T-cell (primary cell): ENCODE measurements around the gene SDK1. TPM values are rescaled to one million over a fixed set of nuclear protein-coding genes. Genes with fewer than 3 reads are reported as not detected.

Source experiments
- ATAC-seq, 4 experiments: fragments of 200-7000 bp in 3 of 4; fragments of 150-1000 bp in 1 of 4; cut with Tn5 transposase; replicated peaks in 1 of 4; 1 replicate in 3 of 4; 2 replicates in 1 of 4; pipeline ENCODE4 v1.10.0; 2021; ENCODE audit warnings: moderate library complexity in 3 of 4, mild to moderate bottlenecking in 2 of 4, moderate number of reproducible peaks in 1 of 4
- CTCF ChIA-PET, 2 donors: fragments of 300-600 bp; sonication (Branson Sonifier 250); formaldehyde crosslinking; loops; one replicate each; lab custom pipeline; 2022; ENCODE audit warnings: antibody characterized with exemption in 2 of 2; lab: Charles Lee
- POLR2A ChIA-PET, 2 donors: fragments of 300-600 bp; sonication (Branson Sonifier 250); formaldehyde crosslinking; loops; one replicate each; lab custom pipeline; 2022; ENCODE audit warnings: antibody characterized with exemption in 2 of 2; lab: Charles Lee
- DNase-seq, 35 experiments: peaks; one replicate each; pipeline versions ENCODE4 v3.0.0 to v3.0.0-alpha.2; 2013 to 2023
- H3K27ac ChIP-seq: one replicate; pipeline ENCODE4 v1.5.1; 2013; ENCODE audit warnings: low read length
- H3K27me3 ChIP-seq, 2 experiments: replicated peaks in 1 of 2; 1 replicate in 1 of 2; 2 replicates in 1 of 2; pipeline versions ENCODE4 v1.6.1 to v1.7.0; 2013; ENCODE audit warnings: low read length in 1 of 2, mixed read lengths in 1 of 2; ENCODE audit not compliant: control insufficient read depth in 2 of 2, insufficient read depth in 2 of 2; ENCODE audit errors: extremely low read depth in 1 of 2
- H3K36me3 ChIP-seq, 2 donors: 1 replicate in 1 of 2; 2 replicates in 1 of 2; pipeline versions ENCODE4 v1.6.1 to v1.7.0; 2013; ENCODE audit warnings: low read length in 1 of 2; ENCODE audit not compliant: control insufficient read depth in 2 of 2, insufficient read depth in 1 of 2; ENCODE audit errors: extremely low read depth in 1 of 2
- H3K4me1 ChIP-seq, 2 experiments: 1 replicate in 1 of 2; 2 replicates in 1 of 2; pipeline versions ENCODE4 v1.6.1 to v1.7.0; 2013; ENCODE audit warnings: low read length in 2 of 2, mixed read lengths in 1 of 2; ENCODE audit not compliant: insufficient read depth in 2 of 2, control insufficient read depth in 1 of 2; ENCODE audit errors: extremely low read depth in 1 of 2
- H3K4me3 ChIP-seq, 2 donors: 1 replicate in 1 of 2; 2 replicates in 1 of 2; pipeline versions ENCODE4 v1.5.1 to v1.7.0; 2013; ENCODE audit warnings: mild to moderate bottlenecking in 2 of 2, low read length in 1 of 2, moderate library complexity in 1 of 2; ENCODE audit not compliant: control insufficient read depth in 1 of 2; ENCODE audit errors: extremely low read depth in 1 of 2
- H3K9me3 ChIP-seq: 2 replicates; pipeline ENCODE4 v1.7.0; 2013
- H3K27ac Mint-ChIP-seq, 2 donors: one replicate each; pipeline ENCODE4 v1.8.0; 2020 to 2021; ENCODE audit warnings: mild to moderate bottlenecking in 2 of 2, mixed read lengths in 2 of 2
- H3K27me3 Mint-ChIP-seq, 2 donors: one replicate each; pipeline ENCODE4 v1.8.0; 2021 to 2022; ENCODE audit warnings: mixed read lengths in 2 of 2
- H3K36me3 Mint-ChIP-seq: one replicate; pipeline ENCODE4 v1.8.0; 2021; ENCODE audit warnings: mixed read lengths
- H3K4me1 Mint-ChIP-seq, 3 donors: one replicate each; pipeline ENCODE4 v1.8.0; 2020 to 2022; ENCODE audit warnings: mixed read lengths in 3 of 3, mild to moderate bottlenecking in 1 of 3
- H3K4me3 Mint-ChIP-seq, 3 donors: one replicate each; pipeline ENCODE4 v1.8.0; 2020 to 2022; ENCODE audit warnings: mild to moderate bottlenecking in 3 of 3, mixed read lengths in 3 of 3, moderate library complexity in 3 of 3
- H3K9me3 Mint-ChIP-seq, 3 donors: one replicate each; pipeline ENCODE4 v1.8.0; 2020 to 2022; ENCODE audit warnings: mixed read lengths in 3 of 3
- WGBS: methylation state at CpG from one replicate; pipeline ENCODE4 v1.1.5; 2013; ENCODE audit warnings: missing lambda C conversion rate; ENCODE audit not compliant: insufficient coverage; 5-methylcytosine and 5-hydroxymethylcytosine counted together
- total RNA-seq, 35 experiments: library from RNA in 6 of 35; stranded (reverse) in 6 of 35; fragments of 120-200 nt in 1 of 35; gene quantifications; one replicate each; pipeline versions ENCODE4 v1.2.1 to v1.2.4 and lab custom pipeline; 2013 to 2026

SDK1 gene
- total RNA-seq, 5 donors from 2014 or later (not counting 1 experiment from before 2014, with no cell fraction given), result 0.47 to 1.7 (median 0.63) TPM

- no peak for ATAC-seq
- Histone ChIP-seq H3K36me3 (no peaks in the 10 kb centered on the region), H3K27ac (no peak overlapping the region), H3K4me3 (no peak overlapping the region), H3K4me1 (no peaks in the 10 kb centered on the region), H3K9me3 (no peaks in the 10 kb centered on the region), H3K27me3 (peaks cover 0 to 3% of the 10 kb centered on the region in 2 experiments)
- ChIA-PET POLR2A (no interaction called here), CTCF (no interaction called here)
- Mint-ChIP-seq H3K36me3 (no peaks in the 10 kb centered on the region), H3K27ac (no peak overlapping the region), H3K4me3 (no peak overlapping the region), H3K4me1 (no peaks in the 10 kb centered on the region), H3K27me3 (no peaks in the 10 kb centered on the region), H3K9me3 (no peaks in the 10 kb centered on the region)
- no peak for DNase-seq
- 83% methylated on average over 7 of the region's 14 CpGs for WGBS
Observed at GRCh38 chr7:4166340-4166739, 865.3 kb downstream of the SDK1 start.

GRCh38 chr7:4166807-4167206 lies 865.8 kb downstream of the SDK1 start:
- ChIA-PET CTCF (no interaction called here), POLR2A (no interaction called here)
- no peak overlapping the region for H3K4me3 Mint-ChIP-seq
- ATAC-seq (no peak), DNase-seq (no peak)
- Histone ChIP-seq H3K27me3 (peaks cover 0 to 2% of the 10 kb centered on the region in 2 experiments), H3K9me3 (no peaks in the 10 kb centered on the region), H3K36me3 (no peaks in the 10 kb centered on the region), H3K4me3 (no peak overlapping the region), H3K4me1 (no peaks in the 10 kb centered on the region), H3K27ac (no peak overlapping the region)
- H3K9me3 Mint-ChIP-seq, result no peaks in the 10 kb centered on the region
- H3K4me1 Mint-ChIP-seq, result no peaks in the 10 kb centered on the region
- H3K27ac Mint-ChIP-seq, result no peak overlapping the region
- H3K36me3 Mint-ChIP-seq, result no peaks in the 10 kb centered on the region
- no peaks in the 10 kb centered on the region for H3K27me3 Mint-ChIP-seq
- WGBS, result 79% methylated on average over 5 of the region's 8 CpGs

- DNase-seq, result no peak
- no peaks in the 10 kb centered on the region for H3K27me3 Mint-ChIP-seq
- Histone ChIP-seq H3K36me3 (no peaks in the 10 kb centered on the region), H3K4me1 (no peaks in the 10 kb centered on the region), H3K27me3 (peaks cover 0 to 2% of the 10 kb centered on the region in 2 experiments), H3K27ac (no peak overlapping the region), H3K4me3 (no peak overlapping the region), H3K9me3 (no peaks in the 10 kb centered on the region)
- no peaks in the 10 kb centered on the region for H3K36me3 Mint-ChIP-seq
- no peak overlapping the region for H3K27ac Mint-ChIP-seq
- H3K4me3 Mint-ChIP-seq, result no peak overlapping the region
- WGBS, result 78% methylated on average over 10 of the region's 10 CpGs
- no peak for ATAC-seq
- CTCF ChIA-PET, result no interaction called here
- no peaks in the 10 kb centered on the region for H3K9me3 Mint-ChIP-seq
- H3K4me1 Mint-ChIP-seq, result no peaks in the 10 kb centered on the region
- POLR2A ChIA-PET, result no interaction called here
Observed at GRCh38 chr7:4167385-4167910, 866.4 kb downstream of the SDK1 start.

GRCh38 chr7:4168041-4168440 lies 867.0 kb downstream of the SDK1 start:
- H3K4me1 Mint-ChIP-seq, result no peaks in the 10 kb centered on the region
- no peaks in the 10 kb centered on the region for H3K9me3 Mint-ChIP-seq
- POLR2A ChIA-PET, result no interaction called here

GRCh38 chr7:4168541-4168940 lies 867.5 kb downstream of the SDK1 start:
- Histone ChIP-seq H3K27me3 (peaks cover 0 to 2% of the 10 kb centered on the region in 2 experiments), H3K36me3 (no peaks in the 10 kb centered on the region), H3K4me1 (no peaks in the 10 kb centered on the region), H3K27ac (no peak overlapping the region), H3K4me3 (no peak overlapping the region), H3K9me3 (no peaks in the 10 kb centered on the region)
- no peak overlapping the region for H3K27ac Mint-ChIP-seq
- no peak overlapping the region for H3K4me3 Mint-ChIP-seq
- WGBS, result 64% methylated on average over 4 of the region's 7 CpGs
- no peaks in the 10 kb centered on the region for H3K4me1 Mint-ChIP-seq
- DNase-seq (no peak), ATAC-seq (no peak)
- no peaks in the 10 kb centered on the region for H3K27me3 Mint-ChIP-seq
- H3K9me3 Mint-ChIP-seq, result no peaks in the 10 kb centered on the region
- no peaks in the 10 kb centered on the region for H3K36me3 Mint-ChIP-seq
- CTCF ChIA-PET, result no interaction called here
- POLR2A ChIA-PET, result no interaction called here

More at GRCh38 chr7:4168041-4168440, 867.0 kb downstream of the SDK1 start:
- Histone ChIP-seq H3K27ac (no peak overlapping the region), H3K9me3 (no peaks in the 10 kb centered on the region), H3K36me3 (no peaks in the 10 kb centered on the region), H3K4me1 (no peaks in the 10 kb centered on the region), H3K4me3 (no peak overlapping the region), H3K27me3 (peaks cover 0 to 2% of the 10 kb centered on the region in 2 experiments)
- CTCF ChIA-PET, result no interaction called here
- Mint-ChIP-seq H3K4me3 (no peak overlapping the region), H3K27me3 (no peaks in the 10 kb centered on the region), H3K27ac (no peak overlapping the region), H3K36me3 (no peaks in the 10 kb centered on the region)
- no peak for ATAC-seq
- no peak for DNase-seq
- WGBS, result 89% methylated on average over 10 of the region's 10 CpGs

- ChIA-PET CTCF (no interaction called here), POLR2A (no interaction called here)
- H3K36me3 ChIP-seq, result no peaks in the 10 kb centered on the region
- ATAC-seq, result no peak
- H3K4me1 ChIP-seq, result no peaks in the 10 kb centered on the region
- no peak for DNase-seq
- H3K27me3 ChIP-seq, result peaks cover 0 to 2% of the 10 kb centered on the region in 2 experiments
- Mint-ChIP-seq H3K9me3 (no peaks in the 10 kb centered on the region), H3K36me3 (no peaks in the 10 kb centered on the region), H3K4me3 (no peak overlapping the region), H3K27me3 (no peaks in the 10 kb centered on the region), H3K4me1 (no peaks in the 10 kb centered on the region), H3K27ac (no peak overlapping the region)
- no peaks in the 10 kb centered on the region for H3K9me3 ChIP-seq
- no peak overlapping the region for H3K4me3 ChIP-seq
- WGBS, result 81% methylated on average over 10 of the region's 10 CpGs
- H3K27ac ChIP-seq, result no peak overlapping the region
Observed at GRCh38 chr7:4169455-4169854, 868.4 kb downstream of the SDK1 start.
